Measurements from ENCODE around the gene PKD2L1.
"Not testable (repeated sequence)": the region's sequence is repeated elsewhere in the genome, so short reads cannot be mapped to it uniquely, and the experiment has no call there.

Gene PKD2L1

GRCh38 chr10:100276971-100277370 lies 53.1 kb downstream of the PKD2L1 start:
- not testable (repeated sequence) for DNase-seq

DNA sequence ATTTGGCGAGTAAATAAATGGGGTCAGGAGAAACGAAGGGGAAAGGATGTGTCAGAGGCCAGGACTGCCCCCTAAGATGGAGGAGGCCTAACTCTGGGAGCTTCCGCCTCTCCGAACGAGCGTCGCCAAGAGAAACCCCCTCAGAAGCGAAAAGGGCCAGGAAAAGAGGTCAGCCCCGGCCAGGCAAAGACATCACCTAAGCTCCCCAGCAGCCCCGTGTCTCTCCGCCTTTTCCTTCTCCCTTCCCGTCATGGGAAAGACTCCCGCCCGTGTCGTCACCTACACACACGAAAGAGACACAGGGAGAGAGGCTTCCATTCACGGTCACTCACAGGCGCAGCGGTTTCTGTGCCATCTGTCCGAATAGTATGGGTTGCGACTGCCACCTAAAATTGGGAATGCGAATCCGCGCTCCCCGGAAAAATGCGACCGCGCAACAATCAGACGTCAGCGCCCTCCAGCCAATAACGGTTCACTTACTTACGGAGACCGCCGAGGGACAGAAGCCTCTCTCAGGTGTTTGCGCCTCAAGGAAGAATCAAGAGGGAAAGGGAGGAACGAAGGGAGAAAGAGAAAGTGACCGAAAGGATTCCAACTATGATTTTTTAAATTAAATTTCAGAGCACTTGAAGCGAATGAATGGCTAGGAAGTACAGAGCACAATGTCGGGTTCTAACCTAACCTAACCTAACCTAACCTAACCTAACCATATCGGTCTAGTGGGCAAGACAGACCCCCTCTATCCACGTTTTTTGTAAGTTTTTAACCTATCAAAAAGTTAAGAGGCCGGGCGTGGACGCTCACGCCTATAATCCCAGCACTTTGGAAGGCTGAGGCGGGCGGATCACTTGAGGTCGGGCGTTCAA lies 62.6 kb downstream of the PKD2L1 start, which contains the start of gene CWF19L1:
Gene CWF19L1, minus strand, starts transcription at position 400 of the 866 bp plus-strand sequence. Its CDS starts 45 bp downstream, at position 355.
- peak; percentile 86 for DNase-seq

DNA sequence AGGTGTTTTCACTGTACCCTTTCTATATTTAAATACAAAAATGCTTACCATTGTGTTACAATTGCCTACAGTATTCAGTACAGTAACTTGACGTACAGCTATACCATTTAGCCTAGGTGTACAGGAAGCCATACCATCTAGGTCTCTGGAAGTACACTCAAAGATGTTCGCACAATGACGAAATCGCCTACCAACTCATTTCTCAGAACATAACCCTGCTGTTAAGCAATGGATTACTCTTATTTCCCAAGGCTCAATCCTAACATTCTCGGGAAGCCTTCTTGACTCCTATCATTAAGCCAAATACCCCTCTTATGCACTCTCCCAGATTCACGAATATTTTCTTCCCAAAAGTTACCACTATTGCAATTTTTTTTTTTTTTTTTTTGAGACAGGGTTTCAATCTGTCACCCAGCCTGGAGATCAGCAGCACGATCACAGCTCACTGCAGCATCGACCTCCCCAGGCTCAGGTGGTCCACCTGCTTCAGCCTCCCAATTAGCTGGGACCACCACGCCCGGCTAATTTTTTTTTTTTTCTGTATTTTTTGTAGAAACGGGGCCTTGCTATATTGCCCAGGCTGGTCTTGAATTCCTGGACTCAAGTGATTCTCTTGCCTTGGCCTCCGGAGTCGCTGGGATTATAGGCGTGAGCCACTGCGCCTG lies 64.1 kb downstream of the PKD2L1 start:
- no peak for DNase-seq

GRCh38 chr10:100254191-100254590 lies 75.8 kb downstream of the PKD2L1 start:
- no peak for DNase-seq

DNA sequence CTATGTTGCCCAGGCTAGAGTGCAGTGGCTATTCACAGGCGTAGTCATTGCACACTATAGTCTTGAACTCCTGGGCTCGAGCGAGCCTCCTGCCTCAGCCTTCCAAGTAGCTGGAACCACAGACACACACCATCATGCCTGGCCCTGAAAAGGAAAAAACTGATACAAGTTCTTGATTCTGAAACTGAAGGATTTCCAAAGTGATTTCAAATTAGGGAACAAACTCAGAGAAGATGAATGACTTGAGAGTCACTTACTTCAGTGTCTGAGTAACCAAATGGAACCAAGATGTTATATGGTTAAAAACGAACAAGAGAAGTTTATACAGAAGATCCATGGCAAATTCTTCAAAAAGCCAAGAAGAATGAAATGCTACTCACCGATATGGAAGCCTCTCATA lies 77.0 kb downstream of the PKD2L1 start:
- no peak for DNase-seq

DNA sequence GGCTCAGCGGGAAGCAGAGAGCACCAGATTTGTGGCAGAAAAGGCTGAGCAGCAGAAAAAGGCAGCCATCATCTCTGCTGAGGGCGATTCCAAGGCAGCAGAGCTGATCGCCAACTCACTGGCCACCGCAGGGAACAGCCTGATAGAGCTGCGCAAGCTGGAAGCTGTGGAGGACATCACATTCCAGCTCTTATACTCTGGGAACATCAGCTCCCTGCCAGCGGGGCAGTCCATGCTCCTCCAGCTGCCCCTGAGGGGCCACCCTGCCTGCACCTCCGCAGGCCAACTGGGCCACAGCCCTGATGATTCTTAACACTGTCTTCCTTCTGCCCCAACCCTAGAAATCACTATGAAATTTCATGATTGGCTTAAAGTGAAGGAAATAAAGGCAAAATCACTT lies 81.2 kb downstream of the PKD2L1 start:
- DNase-seq: no peak

DNA sequence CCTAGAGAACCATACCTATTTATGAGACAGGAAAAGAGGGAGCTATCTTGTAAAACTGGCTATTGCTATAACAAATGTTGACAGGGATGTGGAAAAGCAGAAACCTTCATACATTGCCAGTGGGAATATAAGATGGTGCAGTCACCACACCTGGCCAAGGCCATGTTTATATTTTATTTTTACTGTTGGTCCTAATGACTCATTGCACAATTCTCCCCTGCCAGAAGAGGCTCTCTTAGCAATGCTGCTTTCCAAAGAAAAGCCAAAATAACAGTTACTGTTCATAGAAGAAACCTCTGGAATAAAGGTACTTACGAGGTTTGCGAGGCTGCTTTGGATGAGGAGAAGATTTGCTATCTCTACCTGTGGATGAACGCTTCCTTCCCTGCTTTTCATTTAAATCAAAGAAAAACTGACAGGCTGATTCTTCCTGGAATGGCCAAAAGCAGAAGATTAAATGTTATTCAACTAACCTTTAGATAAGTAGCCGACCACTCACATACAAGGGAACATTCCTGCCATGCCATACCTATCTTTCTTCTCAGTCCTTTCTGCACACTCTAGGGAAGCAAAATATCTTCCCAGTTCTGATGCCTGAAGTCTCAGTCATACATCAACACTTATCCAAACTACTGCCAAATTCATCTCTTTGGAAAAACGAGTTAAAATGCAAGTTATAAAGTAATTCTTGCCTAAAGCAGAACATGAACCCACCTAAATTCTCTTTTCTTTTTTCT lies 84.4 kb downstream of the PKD2L1 start:
- no peak for DNase-seq

DNA sequence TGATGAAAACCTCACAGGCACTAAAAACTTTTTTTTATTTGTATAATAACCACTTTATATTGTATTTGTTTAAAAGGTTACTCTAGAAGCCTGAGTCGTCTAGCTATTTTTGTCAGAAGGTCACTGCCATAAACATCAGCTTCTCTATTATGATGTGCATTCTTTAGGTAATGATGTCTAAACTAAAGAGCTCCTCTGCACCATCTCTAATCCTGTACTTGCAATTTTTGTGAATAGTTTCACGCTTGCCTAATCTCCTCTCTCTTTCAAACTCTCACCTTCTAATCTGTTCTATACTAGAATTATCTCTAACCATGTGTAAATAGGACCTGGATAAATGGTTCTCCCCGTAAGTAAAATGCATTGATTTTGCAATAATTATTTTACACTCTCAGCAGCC lies 90.2 kb downstream of the PKD2L1 start:
- DNase-seq: no peak

DNA sequence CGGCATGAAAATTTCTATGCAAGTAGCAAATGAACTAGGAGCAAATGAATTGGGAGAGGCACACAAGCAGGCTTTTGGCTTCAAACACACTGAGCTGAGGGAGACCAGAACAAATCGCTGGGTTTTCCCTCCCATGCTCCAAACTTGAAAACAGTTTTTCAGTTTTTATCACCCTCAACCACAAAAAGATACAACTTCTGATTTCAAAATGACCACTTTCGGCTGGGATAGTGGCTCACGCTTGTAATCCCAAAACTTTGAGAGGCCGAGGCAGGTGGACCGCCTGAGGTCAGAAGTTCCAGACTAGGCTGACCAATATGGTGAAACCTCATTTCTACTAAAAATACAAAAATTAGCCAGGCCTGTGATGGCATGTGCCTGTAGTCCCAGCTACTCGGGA lies 91.6 kb downstream of the PKD2L1 start:
- DNase-seq: peak; percentile 58

All from activated CD4-positive, alpha-beta T cell treated with anti-CD3 and anti-CD28 coated beads, Interleukin-2, Interleukin-6, amounts not matched to agents 100 ng/mL and 50 ng/mL, durations not matched to agents 16 hours and 8 hours (primary cell).